Measurements from ENCODE around the gene HIBCH. TPM values are rescaled to one million over a fixed set of nuclear protein-coding genes. Genes with fewer than 3 reads are reported as not detected.

HIBCH gene
- total and polyA plus RNA-seq, 2 donors (not counting 3 experiments of a cell fraction or from before 2014, with no cell fraction given): 6.4 to 24.7 TPM

DNA sequence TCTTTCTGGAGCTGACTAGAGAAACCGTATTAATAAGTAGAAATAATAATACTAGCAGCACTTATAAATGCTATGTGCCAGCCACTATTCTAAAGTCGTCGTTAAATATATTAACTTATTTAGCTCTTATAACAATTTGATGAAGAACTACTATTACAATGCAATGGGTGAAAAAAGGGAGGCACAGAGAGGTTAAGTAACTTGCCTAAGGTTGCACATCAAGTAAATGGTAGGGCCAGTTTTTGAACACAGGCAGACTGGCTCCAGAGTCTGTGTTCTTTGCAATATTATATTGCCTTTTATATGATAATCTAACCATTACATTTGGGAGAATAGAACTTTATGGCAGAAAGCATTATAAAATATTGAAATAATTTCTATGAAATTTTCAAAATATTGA is 41.3 kb upstream of the HIBCH start:
- dilution Hi-C loops (cut with MboI; ENCODE audit: extremely low pct_ligation_motif_present, low sequenced_read_pairs): no loop called here
- CTCF ChIA-PET: interaction anchor here (0.8 to 2.8 kb wide), 4 partner anchors 9 to 41 kb away, joined by 3 to 12 read pairs (median 7); partner anchors contain the start of gene HIBCH
- BruUV-seq (replicated peaks): no TSS peak
- Histone ChIP-seq H3K4me2 (ENCODE audit: insufficient read depth, low read length) (no peak overlapping the region), H3K79me2 (ENCODE audit: control insufficient read depth, insufficient read depth, low read length) (peaks cover 7% of the 10 kb centered on the region), H3K27me3 (ENCODE audit: control insufficient read depth in 2 of 2, insufficient read depth in 2 of 2, low read length in 2 of 2) (no peaks in the 10 kb centered on the region), H3K9ac (replicated peaks; ENCODE audit: extremely low read depth, insufficient read depth, low read length) (no peak overlapping the region), H3K9me3 (replicated peaks; ENCODE audit: control insufficient read depth, insufficient read depth, low read length) (no peaks in the 10 kb centered on the region), H4K20me1 (replicated peaks; ENCODE audit: control insufficient read depth, extremely low read depth, insufficient read depth, low read length) (peaks cover 2% of the 10 kb centered on the region), H3K36me3 (ENCODE audit: control insufficient read depth in 2 of 2, extremely low read depth in 1 of 2, insufficient read depth in 2 of 2, low read length in 2 of 2) (peaks cover 0 to 5% of the 10 kb centered on the region in 2 experiments), H3K27ac (ENCODE audit: insufficient read depth, low read depth, low read length) (no peak overlapping the region), H3K4me3 (replicated peaks in 1 of 3; ENCODE audit: insufficient read depth in 1 of 3, low read depth in 1 of 3, low read length in 3 of 3) (no peak overlapping the region), H2AFZ (ENCODE audit: low read depth, low read length) (no peak overlapping the region), H3K4me1 (ENCODE audit: control insufficient read depth, extremely low read depth, insufficient read depth, low read length) (peaks cover 5% of the 10 kb centered on the region), H3K9me1 (replicated peaks; ENCODE audit: control insufficient read depth, extremely low read depth, insufficient read depth, low read length) (no peaks in the 10 kb centered on the region)
- FAIRE-seq (no peak), DNase-seq (ENCODE audit: low read depth, low spot score) (no peak)
- POLR2A ChIA-PET: no interaction called here
- intact Hi-C loops (cut with micrococcal nuclease): no loop called here
- TF ChIP-seq JUN (IDR thresholded peaks at IDR 0.05; ENCODE audit: borderline replicate concordance, insufficient read depth, insufficient read length, low read depth): no peak
- TF ChIP-seq GATA2 (IDR thresholded peaks at IDR 0.05; ENCODE audit: insufficient read depth, insufficient read length, low read depth, low read length): no peak
- TF ChIP-seq, protein P1, sequence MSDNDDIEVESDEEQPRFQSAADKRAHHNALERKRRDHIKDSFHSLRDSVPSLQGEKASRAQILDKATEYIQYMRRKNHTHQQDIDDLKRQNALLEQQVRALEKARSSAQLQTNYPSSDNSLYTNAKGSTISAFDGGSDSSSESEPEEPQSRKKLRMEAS (IDR thresholded peaks at IDR 0.05; ENCODE audit: insufficient read depth, insufficient read length): no peak
- TF ChIP-seq POLR2A (IDR thresholded peaks at IDR 0.05; ENCODE audit: low read depth, low read length): no peak
- no peak for TF ChIP-seq POLR2AphosphoS5 (IDR thresholded peaks at IDR 0.05; ENCODE audit: insufficient read depth, low read depth, low read length)
- TF ChIP-seq, protein P2, sequence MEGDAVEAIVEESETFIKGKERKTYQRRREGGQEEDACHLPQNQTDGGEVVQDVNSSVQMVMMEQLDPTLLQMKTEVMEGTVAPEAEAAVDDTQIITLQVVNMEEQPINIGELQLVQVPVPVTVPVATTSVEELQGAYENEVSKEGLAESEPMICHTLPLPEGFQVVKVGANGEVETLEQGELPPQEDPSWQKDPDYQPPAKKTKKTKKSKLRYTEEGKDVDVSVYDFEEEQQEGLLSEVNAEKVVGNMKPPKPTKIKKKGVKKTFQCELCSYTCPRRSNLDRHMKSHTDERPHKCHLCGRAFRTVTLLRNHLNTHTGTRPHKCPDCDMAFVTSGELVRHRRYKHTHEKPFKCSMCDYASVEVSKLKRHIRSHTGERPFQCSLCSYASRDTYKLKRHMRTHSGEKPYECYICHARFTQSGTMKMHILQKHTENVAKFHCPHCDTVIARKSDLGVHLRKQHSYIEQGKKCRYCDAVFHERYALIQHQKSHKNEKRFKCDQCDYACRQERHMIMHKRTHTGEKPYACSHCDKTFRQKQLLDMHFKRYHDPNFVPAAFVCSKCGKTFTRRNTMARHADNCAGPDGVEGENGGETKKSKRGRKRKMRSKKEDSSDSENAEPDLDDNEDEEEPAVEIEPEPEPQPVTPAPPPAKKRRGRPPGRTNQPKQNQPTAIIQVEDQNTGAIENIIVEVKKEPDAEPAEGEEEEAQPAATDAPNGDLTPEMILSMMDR (IDR thresholded peaks at IDR 0.05; ENCODE audit: extremely low read depth in 1 of 2, insufficient read depth in 1 of 2, low read depth in 1 of 2, low read length in 2 of 2): no peak
- TF ChIP-seq MYC (IDR thresholded peaks at IDR 0.05; ENCODE audit: low read depth, low read length): no peak
- no peak for TF ChIP-seq EZH2 (IDR thresholded peaks at IDR 0.05; ENCODE audit: borderline replicate concordance, low read depth, low read length, severe bottlenecking)
- TF ChIP-seq FOS (IDR thresholded peaks at IDR 0.05; ENCODE audit: borderline replicate concordance, insufficient read depth, low read length): no peak
